ENCODE measurements around the gene L1TD1.
"Not testable (repeated sequence)": the region's sequence is repeated elsewhere in the genome, so short reads cannot be mapped to it uniquely, and the experiment has no call there.

The L1TD1 gene

GRCh38 chr1:62234688-62235087, 40.0 kb downstream of the L1TD1 start:
- no peak for DNase-seq (ENCODE audit: low read depth in 3 of 3)

- DNase-seq (ENCODE audit: low read depth in 3 of 3): no peak
Observed at GRCh38 chr1:62235576-62235975, 40.9 kb downstream of the L1TD1 start.

GRCh38 chr1:62237361-62237760, 42.7 kb downstream of the L1TD1 start:
- DNase-seq (ENCODE audit: low read depth in 3 of 3): no peak

- DNase-seq (ENCODE audit: low read depth in 3 of 3): no peak
Observed at GRCh38 chr1:62237950-62238374, 43.3 kb downstream of the L1TD1 start.

GRCh38 chr1:62238507-62238906, 43.9 kb downstream of the L1TD1 start:
- no peak for DNase-seq (ENCODE audit: low read depth in 3 of 3)

DNA sequence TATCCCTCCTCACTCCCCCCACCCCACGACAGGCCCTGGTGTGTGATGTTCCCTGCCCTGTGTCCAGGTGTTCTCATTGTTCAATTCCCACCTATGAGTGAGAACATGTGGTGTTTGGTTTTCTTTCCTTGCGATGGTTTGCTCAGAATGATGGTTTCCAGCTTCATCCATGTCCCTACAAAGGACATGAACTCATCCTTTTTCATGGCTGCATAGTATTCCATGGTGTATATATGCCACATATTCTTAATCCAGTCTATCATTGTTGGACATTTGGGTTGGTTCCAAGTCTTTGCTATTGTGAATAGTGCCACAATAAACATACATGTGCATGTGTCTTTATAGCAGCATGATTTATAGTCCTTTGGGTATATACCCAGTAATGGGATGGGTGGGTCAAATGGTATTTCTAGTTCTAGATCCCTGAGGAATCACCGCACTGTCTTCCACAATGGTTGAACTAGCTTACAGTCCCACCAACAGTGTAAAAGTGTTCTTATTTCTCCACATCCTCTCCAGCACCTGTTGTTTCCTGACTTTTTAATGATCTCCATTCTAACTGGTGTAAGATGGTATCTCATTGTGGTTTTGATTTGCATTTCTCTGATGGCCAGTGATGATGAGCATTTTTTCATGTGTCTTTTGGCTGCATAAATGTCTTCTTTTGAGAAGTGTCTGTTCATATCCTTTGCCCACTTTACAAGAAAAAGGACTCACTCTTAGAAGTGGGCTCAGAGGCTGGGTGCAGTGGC, 45.2 kb downstream of the L1TD1 start:
- DNase-seq (ENCODE audit: low read depth in 3 of 3): not testable (repeated sequence)

DNA sequence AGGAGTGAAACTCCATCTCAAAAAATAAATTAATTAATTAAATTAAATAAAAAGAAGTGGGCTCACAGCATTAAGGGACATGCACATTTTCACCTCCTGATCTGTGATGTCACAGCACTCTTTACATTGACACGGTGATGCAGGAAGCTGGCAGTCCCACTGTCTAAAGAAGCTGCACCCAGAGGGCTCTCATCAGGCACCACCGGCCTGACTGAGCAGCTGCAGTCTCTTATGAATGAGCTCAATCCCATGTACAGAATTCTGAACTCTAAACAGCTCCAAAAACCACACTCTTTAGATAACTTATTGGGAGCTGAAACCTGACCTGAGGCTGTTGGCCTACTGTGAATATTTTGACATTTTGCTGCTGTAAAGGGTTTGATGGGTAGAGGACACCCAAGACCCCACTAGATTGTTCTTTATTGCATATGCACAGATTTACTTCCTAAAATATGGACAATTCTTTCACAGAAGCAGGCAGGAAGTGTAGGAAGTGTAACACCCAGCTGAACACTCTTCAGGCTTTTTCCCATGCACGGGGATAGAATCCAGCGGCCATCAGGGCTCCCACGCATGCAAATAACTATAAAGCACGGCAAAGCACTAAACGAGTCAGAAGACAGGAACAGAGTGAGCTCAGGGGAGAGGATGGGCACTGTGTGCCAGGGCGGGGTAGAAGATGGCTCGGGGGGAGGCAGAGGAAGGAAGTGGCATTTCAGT, 46.2 kb downstream of the L1TD1 start:
- DNase-seq (ENCODE audit: low read depth in 3 of 3): no peak

DNA sequence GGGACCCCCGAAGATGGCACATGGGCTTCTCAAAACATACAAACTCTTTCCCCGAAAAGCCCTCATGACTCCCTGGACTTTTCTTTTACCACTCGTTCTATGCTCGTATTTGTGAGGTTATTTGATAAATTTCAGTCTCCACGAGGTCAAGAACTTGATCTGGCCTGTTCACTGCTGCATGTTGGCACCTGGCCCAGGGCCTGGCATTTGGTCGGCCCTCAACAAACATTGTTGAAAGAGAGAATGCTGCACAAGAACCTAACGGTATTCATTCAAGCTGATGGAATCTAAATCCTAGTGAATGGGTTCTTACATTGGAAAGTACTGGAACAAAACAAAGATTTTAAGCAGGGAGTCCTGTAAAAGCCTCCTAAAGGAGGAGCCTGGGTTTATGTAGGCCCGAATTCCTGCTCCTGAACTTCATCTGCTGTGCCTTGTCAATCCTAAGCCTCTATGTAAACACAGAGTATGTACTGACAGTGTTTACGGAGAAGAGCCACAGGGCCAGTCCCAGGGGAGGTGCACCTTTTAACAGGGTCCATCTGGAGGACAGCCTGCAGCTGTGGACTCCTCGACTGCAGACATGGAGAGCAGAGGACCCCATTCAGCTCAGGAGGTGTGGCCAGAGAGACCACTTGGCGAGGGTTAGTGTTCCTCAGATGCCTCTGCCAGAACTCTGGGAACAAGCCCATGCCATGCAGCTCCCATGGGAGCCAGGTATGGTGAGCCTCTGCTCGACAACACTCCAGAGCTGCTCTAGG, 46.9 kb downstream of the L1TD1 start:
- no peak for DNase-seq (ENCODE audit: low read depth in 3 of 3)

DNA sequence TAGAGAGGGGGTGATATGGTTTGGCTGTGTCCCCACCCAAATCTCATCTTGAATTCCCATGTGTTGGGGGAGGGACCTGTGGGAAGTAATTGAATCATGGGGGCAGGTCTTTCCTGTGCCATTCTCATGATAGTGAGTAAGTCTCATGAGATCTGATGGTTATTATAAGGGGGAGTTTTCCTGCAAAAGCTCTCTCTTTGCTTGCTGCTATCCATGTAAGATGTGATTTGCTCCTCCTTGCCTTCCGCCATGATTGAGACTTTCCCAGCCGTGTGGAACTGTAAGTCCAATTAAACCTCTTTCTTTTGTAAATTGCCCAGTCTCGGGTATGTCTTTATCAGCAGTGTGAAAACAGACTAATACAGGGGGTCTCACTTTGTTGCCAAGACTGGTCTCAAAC, 49.7 kb downstream of the L1TD1 start:
- DNase-seq (ENCODE audit: low read depth in 3 of 3): not testable (repeated sequence)

- no peak for DNase-seq (ENCODE audit: low read depth in 3 of 3)
Observed at GRCh38 chr1:62245201-62245600, 50.6 kb downstream of the L1TD1 start.

DNA sequence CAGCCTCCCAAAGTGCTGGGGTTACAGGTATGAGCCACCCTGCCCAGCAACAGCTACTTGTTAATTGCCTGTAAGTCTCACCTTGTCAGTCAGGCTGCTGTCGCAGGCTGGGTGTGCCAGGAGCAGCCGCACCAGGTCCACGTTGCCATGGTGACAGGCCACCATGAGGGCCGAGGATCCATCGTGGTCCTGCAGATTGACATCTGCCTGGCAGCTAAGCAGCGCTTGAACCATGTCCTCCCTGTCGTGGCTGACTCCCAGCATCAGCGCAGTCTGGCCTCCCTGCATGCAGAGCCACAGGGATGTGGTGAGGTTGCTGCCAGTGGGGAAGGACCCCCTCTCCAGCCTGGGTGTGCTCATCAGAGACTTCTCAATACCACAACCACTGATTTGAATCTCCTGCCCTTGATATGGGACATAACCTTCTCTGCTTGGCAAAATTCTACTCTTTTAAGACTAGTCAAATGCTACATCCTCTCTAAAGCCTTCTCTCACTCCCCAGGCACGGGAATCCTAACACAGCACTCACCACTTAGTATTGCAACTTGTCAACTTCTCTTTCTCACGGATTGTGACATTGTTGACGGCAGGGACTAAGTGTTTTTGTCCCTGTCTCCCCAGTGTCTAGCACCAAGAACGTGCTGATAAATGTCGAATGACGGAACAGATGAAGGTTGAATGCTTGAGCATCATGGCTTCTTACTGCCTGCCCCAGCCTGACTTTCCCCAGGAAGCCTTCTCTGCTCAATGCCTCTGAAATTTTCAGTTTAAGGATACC, 52.9 kb downstream of the L1TD1 start:
- no peak for DNase-seq (ENCODE audit: low read depth in 3 of 3)

DNA sequence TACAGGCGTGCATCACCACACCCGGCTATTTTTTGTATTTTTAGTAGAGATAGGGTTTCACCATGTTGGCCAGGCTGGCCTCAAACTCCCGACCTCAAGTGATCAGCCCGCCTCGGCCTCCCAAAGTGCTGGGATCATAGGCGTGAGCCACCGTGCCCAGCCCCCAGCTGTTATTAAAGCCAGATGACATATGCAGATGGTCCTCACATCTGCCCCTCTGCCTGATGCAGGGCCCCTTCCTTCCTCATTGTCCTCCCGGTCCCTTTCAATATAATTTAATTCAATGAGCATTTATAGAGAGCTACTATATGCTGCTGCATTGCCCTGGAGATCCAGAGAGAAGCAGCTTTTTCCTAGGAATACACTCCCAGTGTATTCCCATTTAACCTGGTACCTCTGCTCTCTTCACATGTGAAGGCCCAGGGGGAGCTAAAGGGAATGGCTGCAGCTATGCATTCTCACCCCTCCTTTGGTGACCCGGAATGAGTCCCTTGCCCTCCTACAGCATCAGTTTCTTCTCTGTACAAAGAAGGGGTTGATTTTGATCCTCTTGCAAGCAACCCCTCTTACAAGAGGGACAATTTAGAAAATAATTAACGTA, 55.6 kb downstream of the L1TD1 start:
- no peak for DNase-seq (ENCODE audit: low read depth in 3 of 3)

GRCh38 chr1:62259551-62259950, 64.9 kb downstream of the L1TD1 start:
- no peak for DNase-seq (ENCODE audit: low read depth in 3 of 3)

- DNase-seq (ENCODE audit: low read depth in 3 of 3): no peak
Observed at GRCh38 chr1:62260688-62261087, 66.0 kb downstream of the L1TD1 start.

Measured in stimulated activated CD4-positive, alpha-beta T cell treated with anti-CD3 and anti-CD28 coated beads, TNF-alpha, amount 100 ng/mL, for 48 hours (primary cell).